ENCODE data around the gene CACNA2D3.
"Not testable (repeated sequence)": the region's sequence is repeated elsewhere in the genome, so short reads cannot be mapped to it uniquely, and the experiment has no call there.

The CACNA2D3 gene

GRCh38 chr3:54582424-54582823, 460.1 kb downstream of the CACNA2D3 start:
- no peak for DNase-seq

GRCh38 chr3:54591157-54591556, 468.8 kb downstream of the CACNA2D3 start:
- no peak for DNase-seq

GRCh38 chr3:54593653-54594052, 471.3 kb downstream of the CACNA2D3 start:
- no peak for DNase-seq

GRCh38 chr3:54596087-54596486, 473.7 kb downstream of the CACNA2D3 start:
- DNase-seq = no peak

GRCh38 chr3:54599716-54600115, 477.4 kb downstream of the CACNA2D3 start:
- DNase-seq = no peak

- DNase-seq = no peak
Observed at GRCh38 chr3:54600441-54601204, 478.3 kb downstream of the CACNA2D3 start.

- no peak for DNase-seq
Observed at GRCh38 chr3:54604495-54604894, 482.1 kb downstream of the CACNA2D3 start.

- DNase-seq = no peak
Observed at GRCh38 chr3:54608041-54608440, 485.7 kb downstream of the CACNA2D3 start.

- DNase-seq = no peak
Observed at GRCh38 chr3:54619053-54619452, 496.7 kb downstream of the CACNA2D3 start.

- no peak for DNase-seq
Observed at GRCh38 chr3:54619531-54619930, 497.2 kb downstream of the CACNA2D3 start.

GRCh38 chr3:54621184-54621583, 498.8 kb downstream of the CACNA2D3 start:
- no peak for DNase-seq

GRCh38 chr3:54622678-54623077, 500.3 kb downstream of the CACNA2D3 start:
- DNase-seq = no peak

- DNase-seq = no peak
Observed at GRCh38 chr3:54625805-54626787, 503.7 kb downstream of the CACNA2D3 start.

- no peak for DNase-seq
Observed at GRCh38 chr3:54628888-54629441, 506.6 kb downstream of the CACNA2D3 start.

GRCh38 chr3:54630101-54630623, 507.8 kb downstream of the CACNA2D3 start:
- DNase-seq = no peak

GRCh38 chr3:54631001-54631400, 508.6 kb downstream of the CACNA2D3 start:
- not testable (repeated sequence) for DNase-seq

- DNase-seq = no peak
Observed at GRCh38 chr3:54631516-54632325, 509.4 kb downstream of the CACNA2D3 start.

GRCh38 chr3:54632326-54632665, 509.9 kb downstream of the CACNA2D3 start:
- no peak for DNase-seq

GRCh38 chr3:54632834-54633233, 510.5 kb downstream of the CACNA2D3 start:
- DNase-seq = no peak

GRCh38 chr3:54633444-54634121, 511.2 kb downstream of the CACNA2D3 start:
- no peak for DNase-seq

GRCh38 chr3:54634122-54634469, 511.7 kb downstream of the CACNA2D3 start:
- no peak for DNase-seq

Measured in inflammatory macrophage (primary cell).